A549 (cell line): ENCODE measurements around the gene MYO1D.

Experiments
- BCL3 ChIP-seq: fragments of >200 bp; sonication (Bioruptor Twin); formaldehyde crosslinking; IDR thresholded peaks from 3 replicates; pipeline ENCODE4 v1.6.1; 2016
- ESRRA ChIP-seq: fragments of 150-350 bp; IDR thresholded peaks from 2 replicates; pipeline ENCODE4 v1.6.1; 2014; ENCODE audit warnings: mild to moderate bottlenecking, low read length, borderline replicate concordance

- TF ChIP-seq ESRRA (no peak), BCL3 (no peak)
Observed at GRCh38 chr17:32512328-32512727, 364.6 kb downstream of the MYO1D start.
